PC-9 (cell line): ENCODE measurements around the gene PIGX. TPM values are rescaled to one million over a fixed set of nuclear protein-coding genes. Genes with fewer than 3 reads are reported as not detected.
"Not testable (repeated sequence)": the region's sequence is repeated elsewhere in the genome, so short reads cannot be mapped to it uniquely, and the experiment has no call there.

Experiments used
- BruUV-seq: library from RNA; stranded (reverse); fragments of 400-500 nt; replicated peaks from 2 replicates; lab custom pipeline; 2021; lab: Mats Ljungman, UMichigan
- CTCF ChIA-PET: fragments of 300-600 bp; sonication (Branson Sonifier 250); formaldehyde crosslinking; loops from one replicate; lab custom pipeline; 2022; ENCODE audit warnings: antibody characterized with exemption; lab: Charles Lee
- POLR2A ChIA-PET: fragments of 300-600 bp; sonication (Branson Sonifier 250); formaldehyde crosslinking; loops from one replicate; lab custom pipeline; 2022; ENCODE audit warnings: antibody characterized with exemption; ENCODE audit not compliant: unreplicated experiment; lab: Charles Lee
- DNase-seq, 2 experiments: peaks; one replicate each; pipeline versions ENCODE4 v3.0.0 to v3.0.0-alpha.2; 2015 to 2022; ENCODE audit warnings: mixed read lengths in 1 of 2
- H2AFZ ChIP-seq: fragments of 200-600 bp; sonication (generic); 2 replicates; pipeline ENCODE4 v1.8.1; 2017; ENCODE audit warnings: antibody characterized with exemption
- H3F3A ChIP-seq: fragments of 200-600 bp; sonication (generic); 2 replicates; pipeline ENCODE4 v1.8.1; 2017; ENCODE audit warnings: antibody characterized with exemption, mild to moderate bottlenecking, low read depth; ENCODE audit not compliant: insufficient read depth
- H3K27ac ChIP-seq: fragments of 200-600 bp; sonication (generic); 2 replicates; pipeline ENCODE4 v1.6.1; 2016; ENCODE audit warnings: mixed run types
- H3K27me3 ChIP-seq: fragments of 200-600 bp; sonication (generic); 2 replicates; pipeline ENCODE4 v1.6.1; 2016; ENCODE audit warnings: low read depth, mixed run types; ENCODE audit not compliant: insufficient read depth
- H3K36me3 ChIP-seq: fragments of 200-600 bp; sonication (generic); 2 replicates; pipeline ENCODE4 v1.6.1; 2016; ENCODE audit warnings: low read depth, mixed run types
- H3K4me1 ChIP-seq: fragments of 200-600 bp; sonication (generic); replicated peaks from 2 replicates; pipeline ENCODE4 v1.6.1; 2016; ENCODE audit warnings: mixed run types; ENCODE audit not compliant: insufficient read depth
- H3K4me2 ChIP-seq: fragments of 200-600 bp; sonication (generic); 2 replicates; pipeline ENCODE4 v1.6.1; 2017; ENCODE audit warnings: mixed run types
- H3K4me3 ChIP-seq: fragments of 200-600 bp; sonication (generic); 2 replicates; pipeline ENCODE4 v1.6.1; 2016; ENCODE audit warnings: mixed run types
- H3K79me2 ChIP-seq: fragments of 200-600 bp; sonication (generic); 2 replicates; pipeline ENCODE4 v1.6.1; 2017; ENCODE audit warnings: low read depth, mixed run types
- H3K9me2 ChIP-seq: fragments of 200-600 bp; sonication (generic); 2 replicates; pipeline ENCODE4 v1.8.1; 2017; ENCODE audit warnings: mild to moderate bottlenecking; ENCODE audit not compliant: insufficient read depth
- H3K9me3 ChIP-seq: fragments of 200-600 bp; sonication (generic); 2 replicates; pipeline ENCODE4 v1.8.1; 2016; ENCODE audit warnings: low read depth; ENCODE audit not compliant: insufficient read depth
- H4K20me1 ChIP-seq: fragments of 200-600 bp; sonication (generic); 2 replicates; pipeline ENCODE4 v1.8.1; 2017; ENCODE audit not compliant: insufficient read depth
- CTCF ChIP-seq: fragments of 200-600 bp; sonication (generic); conservative IDR thresholded peaks from 2 replicates; pipeline ENCODE4 v1.6.1; 2017; ENCODE audit warnings: mixed run types, antibody characterized with exemption, mild to moderate bottlenecking, moderate library complexity
- EZH2 ChIP-seq: fragments of 200-600 bp; sonication (generic); IDR thresholded peaks from 2 replicates; pipeline ENCODE4 v1.8.0; 2017; ENCODE audit warnings: antibody characterized with exemption, low read depth
- intact Hi-C: fragments of 100-400 bp; cut with micrococcal nuclease; formaldehyde crosslinking; loops from one replicate; pipeline ENCODE4 v1.10.0; 2022; ENCODE audit not compliant: unreplicated experiment
- total RNA-seq: library from RNA; stranded (reverse); gene quantifications from 2 replicates; pipeline ENCODE4 v1.2.3, GENCODE V29; 2021

PIGX gene
- total RNA-seq, 1 experiment from 2014 or later = 47.6 TPM

GRCh38 chr3:196740481-196741248, 28.5 kb downstream of the PIGX start:
- Histone ChIP-seq H3K9me2 (no peaks in the 10 kb centered on the region), H3K27ac (peak overlapping the region; percentile 80), H3K36me3 (0 out of 2 replicates have a peak, but pooled peaks cover 2% of the 10 kb centered on the region), H3K27me3 (no peaks in the 10 kb centered on the region), H3K9me3 (no peaks in the 10 kb centered on the region), H3K4me2 (peak overlapping the region; percentile 84), H4K20me1 (peaks cover 29% of the 10 kb centered on the region), H3K4me1 (peaks cover 11% of the 10 kb centered on the region), H2AFZ (peak overlapping the region; percentile 84), H3F3A (peaks cover 25% of the 10 kb centered on the region; the same call in 1 of the 2 replicates), H3K4me3 (peak overlapping the region; percentile 85), H3K79me2 (peaks cover 58% of the 10 kb centered on the region)
- CTCF ChIA-PET = interaction anchor here (0.6 to 1.4 kb wide), 5 partner anchors 22 to 759 kb away, joined by 4 to 12 read pairs (median 6); no protein-coding TSS in a partner anchor
- POLR2A ChIA-PET = interaction anchor here (0.7 kb wide), 2 partner anchors 123 to 504 kb away, joined by 3 read pairs; no protein-coding TSS in a partner anchor
- TF ChIP-seq EZH2 = no peak
- TF ChIP-seq CTCF = 0 out of 2 replicates have a peak, but pooled peaks have one; percentile 20
- TSS peak; percentile 31 for BruUV-seq
- intact Hi-C loops = loop anchor here (2.0 to 5.0 kb wide), 2 partner anchors 52 to 127 kb away; partner anchors contain the start of gene SENP5
- DNase-seq = peak in 1 of 2 experiments; percentile 61

- Histone ChIP-seq H3K27me3 (no peaks in the 10 kb centered on the region), H3K9me2 (no peaks in the 10 kb centered on the region), H3K4me2 (peak overlapping the region; percentile 84), H3K4me1 (peaks cover 11% of the 10 kb centered on the region), H3K9me3 (no peaks in the 10 kb centered on the region), H2AFZ (peak overlapping the region; percentile 84), H3K4me3 (peak overlapping the region; percentile 85), H4K20me1 (peaks cover 33% of the 10 kb centered on the region), H3F3A (peaks cover 24% of the 10 kb centered on the region; the same call in 1 of the 2 replicates), H3K27ac (peak overlapping the region; percentile 80), H3K36me3 (0 out of 2 replicates have a peak, but pooled peaks cover 6% of the 10 kb centered on the region), H3K79me2 (peaks cover 65% of the 10 kb centered on the region)
- BruUV-seq = no TSS peak
- ChIA-PET POLR2A (no interaction called here), CTCF (no interaction called here)
- TF ChIP-seq CTCF (0 out of 2 replicates have a peak, but pooled peaks have one; percentile 8), EZH2 (no peak)
- intact Hi-C loops = loop anchor here (2.0 to 5.0 kb wide), 2 partner anchors 51 to 126 kb away; partner anchors contain the start of gene SENP5
- no peak for DNase-seq
Measured at GRCh38 chr3:196741249-196741889, 29.2 kb downstream of the PIGX start.

GRCh38 chr3:196743569-196743968, 31.4 kb downstream of the PIGX start:
- H3K27me3 ChIP-seq, CTCF ChIA-PET, H3K27ac ChIP-seq, H3K4me3 ChIP-seq, DNase-seq, H2AFZ ChIP-seq, BruUV-seq, POLR2A ChIA-PET, H3K4me2 ChIP-seq, H3K9me3 ChIP-seq, H3K9me2 ChIP-seq: not testable (repeated sequence)
- H3K4me1 ChIP-seq = peaks cover 11% of the 10 kb centered on the region
- peaks cover 87% of the 10 kb centered on the region for H3K79me2 ChIP-seq
- intact Hi-C loops = loop anchor here (5.0 kb wide), 1 partner anchor 124 kb away; the partner anchor contains the start of gene SENP5
- peaks cover 12% of the 10 kb centered on the region; the same call in 1 of the 2 replicates for H3K36me3 ChIP-seq
- peaks cover 24% of the 10 kb centered on the region; the same call in 1 of the 2 replicates for H3F3A ChIP-seq
- H4K20me1 ChIP-seq = peaks cover 48% of the 10 kb centered on the region
